ENCODE results near the gene TMEM266.

Gene TMEM266

GRCh38 chr15:76163457-76164295, 103.9 kb downstream of the TMEM266 start:
- no peak for DNase-seq

GRCh38 chr15:76164602-76165001, 104.8 kb downstream of the TMEM266 start:
- no peak for DNase-seq

- DNase-seq = no peak
Observed at GRCh38 chr15:76165951-76166350, 106.2 kb downstream of the TMEM266 start.

- peak; percentile 65 for DNase-seq
Observed at GRCh38 chr15:76168237-76168984, 108.6 kb downstream of the TMEM266 start.

- DNase-seq = no peak
Observed at GRCh38 chr15:76169018-76169417, 109.2 kb downstream of the TMEM266 start.

- no peak for DNase-seq
Observed at GRCh38 chr15:76169911-76170800, 110.4 kb downstream of the TMEM266 start.

- peak; percentile 76 for DNase-seq
Observed at GRCh38 chr15:76172782-76173181, 113.0 kb downstream of the TMEM266 start.

GRCh38 chr15:76173317-76173834, 113.6 kb downstream of the TMEM266 start:
- DNase-seq = no peak

GRCh38 chr15:76174654-76175053, 114.9 kb downstream of the TMEM266 start:
- no peak for DNase-seq

- no peak for DNase-seq
Observed at GRCh38 chr15:76175442-76175841, 115.7 kb downstream of the TMEM266 start.

- DNase-seq = no peak
Observed at GRCh38 chr15:76176059-76176458, 116.3 kb downstream of the TMEM266 start.

GRCh38 chr15:76176487-76177085, 116.8 kb downstream of the TMEM266 start:
- DNase-seq = no peak

GRCh38 chr15:76177491-76178040, 117.8 kb downstream of the TMEM266 start:
- DNase-seq = no peak

- no peak for DNase-seq
Observed at GRCh38 chr15:76178296-76179000, 118.7 kb downstream of the TMEM266 start.

- DNase-seq = no peak
Observed at GRCh38 chr15:76179023-76179422, 119.2 kb downstream of the TMEM266 start.

- DNase-seq = no peak
Observed at GRCh38 chr15:76180321-76180720, 120.5 kb downstream of the TMEM266 start.

GRCh38 chr15:76181705-76182107, 121.9 kb downstream of the TMEM266 start:
- DNase-seq = no peak

- DNase-seq = no peak
Observed at GRCh38 chr15:76183930-76184649, 124.3 kb downstream of the TMEM266 start.

GRCh38 chr15:76184650-76185035, 124.9 kb downstream of the TMEM266 start:
- no peak for DNase-seq

- no peak for DNase-seq
Observed at GRCh38 chr15:76185716-76186115, 125.9 kb downstream of the TMEM266 start.

- DNase-seq = no peak
Observed at GRCh38 chr15:76187163-76187562, 127.4 kb downstream of the TMEM266 start.
